GM19193 (cell line): ENCODE results near the gene VPS9D1.
A peak's percentile ranks its signal among the peaks of the same experiment; 100 is the strongest.

Source experiments
- POLR2A ChIP-seq: IDR thresholded peaks from 4 replicates; pipeline ENCODE4 v1.6.1; 2011; ENCODE audit not compliant: insufficient read depth, insufficient read length; ENCODE audit errors: extremely low read depth

VPS9D1 gene

GRCh38 chr16:89722392-89723278 is 1.9 kb upstream of the VPS9D1 start:
- no peak for TF ChIP-seq POLR2A

GRCh38 chr16:89721546-89722391 is 1.1 kb upstream of the VPS9D1 start:
- TF ChIP-seq POLR2A = peak; percentile 10

DNA sequence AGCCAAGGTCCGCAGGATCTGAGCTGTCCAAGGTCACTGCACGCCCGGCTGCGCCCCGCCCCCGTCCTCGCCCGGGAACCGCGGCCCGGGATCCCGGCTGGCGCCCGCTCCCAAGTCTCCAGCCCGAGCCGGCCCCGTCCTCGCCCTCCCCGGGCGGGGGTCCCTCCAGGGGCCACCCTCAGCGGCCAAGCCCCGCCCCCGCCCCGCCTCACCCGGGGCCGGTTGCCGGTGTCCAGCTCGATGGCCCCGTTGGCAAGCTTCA is 216 bp downstream of the VPS9D1 start:
- no peak for TF ChIP-seq POLR2A

- no peak for TF ChIP-seq POLR2A
Observed at GRCh38 chr16:89717688-89718505, 2.8 kb downstream of the VPS9D1 start.

- no peak for TF ChIP-seq POLR2A
Observed at GRCh38 chr16:89716916-89717687, 3.6 kb downstream of the VPS9D1 start.

DNA sequence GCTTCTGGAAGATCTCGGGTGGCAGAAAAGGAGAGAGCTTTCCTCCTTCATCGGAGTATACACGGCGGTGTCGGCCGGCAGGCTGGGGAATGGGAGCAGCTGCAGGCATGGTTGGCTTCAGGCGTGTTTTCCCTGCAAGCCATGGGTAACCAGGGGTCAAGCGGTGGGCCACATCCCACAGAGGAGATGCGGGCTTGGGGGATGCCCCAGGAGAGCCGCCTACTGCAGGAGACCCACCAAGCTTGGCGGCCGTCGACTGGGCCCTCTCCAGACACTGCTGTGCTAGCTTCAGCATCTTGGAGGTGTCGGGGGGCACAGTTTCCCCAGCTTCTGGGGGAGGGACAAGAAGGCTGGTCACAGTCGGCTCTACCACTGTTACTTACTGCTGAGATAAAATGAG is 4.2 kb downstream of the VPS9D1 start:
- no peak for TF ChIP-seq POLR2A

GRCh38 chr16:89712274-89712781 is 8.4 kb downstream of the VPS9D1 start:
- no peak for TF ChIP-seq POLR2A

DNA sequence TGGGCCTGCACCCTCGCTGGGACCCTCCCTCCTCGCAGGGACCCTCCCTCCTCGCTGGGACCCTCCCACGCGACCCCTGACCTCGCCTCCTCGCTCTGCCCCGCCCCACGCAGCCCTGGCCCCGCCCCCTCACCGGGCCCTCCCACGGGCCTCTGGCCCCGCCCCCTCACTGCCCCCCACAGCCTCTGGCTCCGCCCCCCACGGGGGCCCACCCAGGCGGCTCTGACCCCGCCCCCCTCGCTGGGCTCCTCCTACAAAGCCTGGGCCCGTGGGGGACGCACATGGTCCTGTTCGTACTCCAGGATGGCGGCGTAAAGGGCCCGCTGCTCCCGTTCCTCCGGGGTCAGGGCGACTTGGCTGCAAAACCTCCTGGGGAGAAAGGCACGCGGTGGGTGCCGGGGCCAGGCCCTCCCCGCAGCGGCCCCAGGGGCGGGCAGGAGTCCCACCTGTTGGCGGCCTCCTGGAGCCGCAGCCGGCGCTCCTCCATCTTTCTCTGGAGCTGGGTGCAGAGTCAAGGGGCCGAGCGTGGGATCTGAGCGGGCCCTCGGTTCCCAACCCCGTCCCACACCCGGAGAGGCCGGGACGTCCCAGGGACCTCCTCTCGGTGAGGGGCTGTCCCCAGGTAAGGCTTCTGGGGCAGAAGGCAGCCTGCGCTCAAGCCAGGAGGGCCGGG is 9.0 kb downstream of the VPS9D1 start:
- TF ChIP-seq POLR2A = peak; percentile 73

DNA sequence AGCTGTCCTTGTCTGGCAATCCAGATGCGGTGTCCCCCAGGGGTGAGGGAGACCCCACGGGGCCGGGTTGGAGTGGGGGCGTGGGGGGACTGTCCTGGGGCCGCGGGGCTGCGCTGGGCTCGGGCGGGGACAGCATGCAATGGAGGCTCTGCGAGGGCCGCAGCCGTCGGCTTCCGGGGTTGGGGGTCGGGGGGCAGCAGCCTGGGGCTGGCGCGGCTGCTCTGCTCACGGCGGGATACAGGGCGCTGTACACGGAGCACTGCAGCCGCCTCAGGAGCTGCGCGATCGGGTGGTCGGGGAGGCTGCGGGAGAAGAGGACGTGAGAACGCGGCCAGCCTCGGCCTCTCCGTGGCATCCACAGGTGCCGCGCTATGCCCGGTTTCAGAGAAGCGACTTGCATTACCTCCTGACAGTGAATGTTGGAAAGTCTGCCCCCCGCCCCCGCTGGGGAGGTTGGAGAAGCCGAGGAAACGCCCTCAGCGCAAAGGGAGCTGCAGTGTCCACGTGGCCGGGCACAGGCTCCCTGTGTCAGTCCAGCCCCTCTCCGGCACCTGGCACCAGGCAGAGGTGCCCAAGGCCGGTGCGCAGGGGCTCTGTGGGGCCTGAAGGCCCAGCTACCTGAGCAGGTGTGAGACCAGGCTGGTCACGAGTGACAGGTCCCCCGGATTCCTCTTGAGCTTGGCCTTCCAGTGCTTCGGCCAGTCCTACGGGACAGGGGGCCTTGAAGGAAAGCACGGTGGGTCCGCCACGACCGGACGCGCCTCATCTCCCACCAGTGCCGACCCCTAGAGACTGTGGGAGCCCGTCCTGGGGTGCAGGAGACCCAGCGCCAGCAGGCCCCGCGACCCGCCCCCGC is 9.8 kb downstream of the VPS9D1 start:
- no peak for TF ChIP-seq POLR2A

GRCh38 chr16:89709716-89710432 is 10.8 kb downstream of the VPS9D1 start:
- TF ChIP-seq POLR2A = no peak

DNA sequence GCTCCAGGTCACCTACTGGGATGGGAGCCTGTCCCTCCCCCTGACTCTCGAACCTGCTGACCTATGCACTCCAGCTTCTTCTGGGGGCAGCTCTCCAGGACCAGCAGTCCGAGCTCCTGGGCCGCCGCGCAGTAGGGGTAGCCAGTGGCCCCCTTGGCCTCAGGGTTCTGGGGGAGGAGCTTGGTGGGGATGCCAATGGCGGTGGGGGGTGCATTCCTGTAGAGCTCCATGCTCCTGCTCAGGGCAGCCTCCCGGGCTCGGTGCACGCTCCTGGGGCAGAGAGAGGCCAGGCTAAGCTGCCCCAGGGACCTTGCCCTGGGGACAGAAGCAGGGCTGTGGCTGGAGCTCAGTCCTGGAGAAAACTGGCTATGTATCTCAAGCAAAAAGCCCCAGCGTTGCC is 11.5 kb downstream of the VPS9D1 start:
- no peak for TF ChIP-seq POLR2A

GRCh38 chr16:89708481-89708931 is 12.2 kb downstream of the VPS9D1 start:
- TF ChIP-seq POLR2A = no peak
